WERI-Rb-1 (cell line): Measurements from ENCODE around the gene SRGAP1.

Experiments
- DNase-seq: peaks from one replicate; pipeline ENCODE4 v3.0.0-alpha.2; 2020
- H3K27ac ChIP-seq: fragments of 250-450 bp; sonication (Bioruptor Pico); 2 replicates; pipeline ENCODE4 v1.5.1; 2020; ENCODE audit warnings: mild to moderate bottlenecking, moderate library complexity
- H3K27me3 ChIP-seq: fragments of 250-450 bp; sonication (Bioruptor Pico); 2 replicates; pipeline ENCODE4 v1.5.1; 2021; ENCODE audit warnings: mild to moderate bottlenecking, low read depth, moderate library complexity; ENCODE audit not compliant: insufficient read depth, severe bottlenecking
- H3K36me3 ChIP-seq: fragments of 250-450 bp; sonication (Bioruptor Pico); 2 replicates; pipeline ENCODE4 v1.5.1; 2020; ENCODE audit warnings: mild to moderate bottlenecking, moderate library complexity
- H3K4me3 ChIP-seq: 2 replicates; pipeline ENCODE4 v1.5.1; 2011; ENCODE audit warnings: low read depth, mild to moderate bottlenecking, control low read depth, low read length
- H3K9me3 ChIP-seq: fragments of 250-450 bp; sonication (Bioruptor Pico); 2 replicates; pipeline ENCODE4 v1.5.1; 2021; ENCODE audit warnings: mild to moderate bottlenecking, moderate library complexity; ENCODE audit not compliant: severe bottlenecking
- CTCF ChIP-seq: IDR thresholded peaks from 2 replicates; pipeline ENCODE4 v1.5.1; 2011; ENCODE audit warnings: low read depth, mild to moderate bottlenecking, control low read depth, inconsistent platforms, low read length

The SRGAP1 gene

GRCh38 chr12:63963868-63964267 lies 119.4 kb downstream of the SRGAP1 start:
- Histone ChIP-seq H3K4me3 (no peak overlapping the region), H3K27ac (no peak overlapping the region), H3K9me3 (no peaks in the 10 kb centered on the region), H3K27me3 (no peaks in the 10 kb centered on the region), H3K36me3 (no peaks in the 10 kb centered on the region)
- no peak for DNase-seq
- no peak for TF ChIP-seq CTCF

DNA sequence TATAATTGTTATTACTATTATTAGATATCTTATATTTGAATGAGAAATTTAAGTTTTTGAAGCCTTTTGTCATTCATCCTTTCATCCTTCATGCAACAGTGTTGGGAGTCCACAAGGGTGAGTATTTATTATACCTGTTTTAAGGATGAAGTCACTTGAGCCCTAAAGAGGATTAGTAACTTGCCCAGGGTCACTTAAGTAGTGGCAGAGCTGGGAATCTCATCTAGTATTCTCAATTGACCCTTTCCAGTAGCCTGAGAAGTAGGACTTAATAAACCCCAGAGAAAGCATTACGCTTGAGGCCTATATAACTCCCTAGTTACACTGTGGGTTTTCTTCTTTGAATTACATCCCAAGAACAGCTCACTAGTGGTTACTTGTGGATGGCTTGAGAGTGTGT lies 119.8 kb downstream of the SRGAP1 start:
- peak; percentile 44 for DNase-seq
- TF ChIP-seq CTCF = no peak
- no peak overlapping the region for H3K4me3 ChIP-seq
- H3K36me3 ChIP-seq = no peaks in the 10 kb centered on the region
- H3K27me3 ChIP-seq = no peaks in the 10 kb centered on the region
- no peak overlapping the region for H3K27ac ChIP-seq
- no peaks in the 10 kb centered on the region for H3K9me3 ChIP-seq

- H3K36me3 ChIP-seq = no peaks in the 10 kb centered on the region
- TF ChIP-seq CTCF = no peak
- DNase-seq = no peak
- no peaks in the 10 kb centered on the region for H3K9me3 ChIP-seq
- no peaks in the 10 kb centered on the region for H3K27me3 ChIP-seq
- no peak overlapping the region for H3K4me3 ChIP-seq
- no peak overlapping the region for H3K27ac ChIP-seq
Measured at GRCh38 chr12:63965936-63966605, 121.6 kb downstream of the SRGAP1 start.

DNA sequence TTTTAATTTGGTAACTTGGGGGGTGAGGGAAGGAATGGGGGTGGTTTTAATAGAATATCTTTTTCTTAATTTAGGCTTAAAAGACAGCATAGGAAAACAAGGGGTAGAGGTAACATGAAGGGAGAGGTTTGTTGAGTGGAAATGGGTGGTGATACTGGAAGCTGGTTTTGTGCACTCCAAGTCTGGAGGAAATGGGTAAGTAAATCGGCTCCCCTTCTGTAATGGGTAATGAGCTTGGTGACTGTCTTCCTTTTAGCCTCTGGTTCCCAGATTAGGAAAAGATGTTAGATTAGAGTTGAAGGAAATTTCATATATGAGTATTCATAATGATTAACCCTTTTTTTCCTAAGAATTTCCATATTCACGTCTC lies 122.1 kb downstream of the SRGAP1 start:
- Histone ChIP-seq H3K36me3 (no peaks in the 10 kb centered on the region), H3K4me3 (no peak overlapping the region), H3K27me3 (no peaks in the 10 kb centered on the region), H3K27ac (no peak overlapping the region), H3K9me3 (no peaks in the 10 kb centered on the region)
- no peak for DNase-seq
- TF ChIP-seq CTCF = no peak

- no peaks in the 10 kb centered on the region for H3K27me3 ChIP-seq
- no peak for DNase-seq
- no peak for TF ChIP-seq CTCF
Measured at GRCh38 chr12:63967358-63968145, 123.1 kb downstream of the SRGAP1 start.

More at GRCh38 chr12:63967358-63968145, 123.1 kb downstream of the SRGAP1 start:
- Histone ChIP-seq H3K36me3 (no peaks in the 10 kb centered on the region), H3K27ac (no peak overlapping the region), H3K4me3 (no peak overlapping the region), H3K9me3 (no peaks in the 10 kb centered on the region)
